GM19395 (cell line): ENCODE measurements around the gene KRT4.
"Not testable (repeated sequence)": the region's sequence is repeated elsewhere in the genome, so short reads cannot be mapped to it uniquely, and the experiment has no call there.

Experiments used
- ATAC-seq: cut with Tn5 transposase; IDR thresholded peaks from one replicate; pipeline ENCODE4 v1.9.1; 2021; ENCODE audit warnings: mild to moderate bottlenecking, moderate library complexity; ENCODE audit not compliant: unreplicated experiment

The KRT4 gene

DNA sequence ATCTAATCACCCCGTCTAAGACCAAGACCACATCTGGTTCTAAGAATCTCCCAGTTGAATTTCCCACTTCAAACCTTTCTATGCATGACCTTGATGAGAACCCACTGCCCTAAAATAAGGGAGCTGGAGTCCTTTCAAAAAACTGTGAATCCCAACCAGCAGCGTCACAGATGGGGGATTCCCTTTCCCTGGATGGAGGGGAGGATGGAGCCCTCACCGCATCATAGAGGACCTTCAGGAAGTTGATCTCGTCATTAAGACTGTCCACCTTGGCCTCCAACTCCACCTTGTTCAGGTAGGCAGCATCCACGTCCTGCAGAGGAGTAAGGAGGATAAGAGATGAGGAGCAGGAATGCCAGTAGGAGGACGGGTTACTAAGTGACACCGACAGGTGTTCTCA lies 4.8 kb downstream of the KRT4 start:
- ATAC-seq: no peak

DNA sequence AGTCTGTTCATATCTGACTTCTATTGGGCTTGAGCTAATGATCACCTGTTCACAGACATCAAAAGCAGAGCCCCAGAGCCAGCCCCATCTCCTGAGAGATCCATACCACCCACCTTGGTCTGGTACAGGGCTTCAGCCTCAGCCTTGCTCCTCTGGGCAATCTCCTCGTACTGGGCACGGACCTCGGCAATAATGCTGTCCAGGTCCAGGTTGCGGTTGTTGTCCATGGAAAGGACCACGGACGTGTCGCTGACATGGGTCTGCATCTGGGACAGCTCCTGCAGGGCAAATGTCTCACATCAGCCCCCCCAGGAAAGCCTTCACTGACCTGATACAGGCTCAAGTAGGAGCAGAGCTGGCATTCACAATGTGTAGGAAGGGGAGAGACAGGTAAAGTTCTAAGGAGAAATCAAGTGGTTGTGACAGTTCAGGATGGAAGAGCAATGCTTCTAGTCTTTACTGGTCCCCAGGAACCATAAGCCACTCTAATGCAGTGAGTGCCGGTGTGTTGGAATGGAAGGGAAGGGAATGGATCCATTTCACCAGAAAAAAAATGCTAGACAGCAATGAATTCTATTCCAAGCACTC lies 5.2 kb downstream of the KRT4 start:
- ATAC-seq: no peak

GRCh38 chr12:52807544-52808470 lies 6.1 kb downstream of the KRT4 start:
- ATAC-seq: no peak

GRCh38 chr12:52806821-52807543 lies 6.9 kb downstream of the KRT4 start:
- no peak for ATAC-seq

GRCh38 chr12:52806169-52806811 lies 7.6 kb downstream of the KRT4 start:
- ATAC-seq: no peak

DNA sequence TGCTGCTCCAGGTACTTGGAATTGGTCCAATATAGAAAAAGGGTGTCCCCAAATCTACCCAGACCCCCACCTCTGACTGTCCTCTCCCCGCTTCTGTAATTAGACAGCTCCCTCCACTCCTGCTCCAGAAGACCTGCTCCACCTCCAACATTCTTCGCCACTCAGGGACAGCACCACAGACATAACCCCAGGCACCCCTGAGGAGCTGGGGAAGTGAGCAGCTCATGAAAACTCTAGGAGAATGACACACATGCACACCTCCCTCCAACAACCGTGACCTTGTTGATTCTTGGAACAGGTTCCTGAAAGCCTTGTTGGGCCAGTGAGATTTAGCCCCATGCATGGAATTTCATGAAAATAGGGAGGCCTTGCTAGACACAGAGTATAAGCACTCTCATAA lies 8.2 kb downstream of the KRT4 start:
- ATAC-seq: no peak

DNA sequence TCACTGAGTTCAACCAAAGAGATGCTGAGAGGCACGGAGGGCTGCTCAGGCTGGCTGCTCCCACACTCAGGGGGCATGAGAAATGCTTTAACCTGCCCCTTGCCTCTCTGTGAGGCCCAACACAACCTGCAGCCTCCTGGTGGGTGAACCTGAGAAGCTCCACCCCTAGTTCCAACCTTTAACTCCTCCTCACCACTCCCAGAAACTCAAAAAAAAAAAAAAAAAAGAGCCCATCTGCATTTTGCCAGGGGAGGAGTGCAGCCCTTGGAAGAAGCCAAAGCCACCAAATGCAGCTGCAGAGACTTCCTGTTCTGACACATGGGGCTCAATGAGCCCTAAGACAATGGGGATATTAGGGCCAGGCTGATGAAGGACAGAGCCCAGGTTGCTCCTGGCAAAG lies 8.9 kb downstream of the KRT4 start:
- ATAC-seq: no peak

- ATAC-seq: no peak
Measured at GRCh38 chr12:52802442-52802841, 11.5 kb downstream of the KRT4 start.

DNA sequence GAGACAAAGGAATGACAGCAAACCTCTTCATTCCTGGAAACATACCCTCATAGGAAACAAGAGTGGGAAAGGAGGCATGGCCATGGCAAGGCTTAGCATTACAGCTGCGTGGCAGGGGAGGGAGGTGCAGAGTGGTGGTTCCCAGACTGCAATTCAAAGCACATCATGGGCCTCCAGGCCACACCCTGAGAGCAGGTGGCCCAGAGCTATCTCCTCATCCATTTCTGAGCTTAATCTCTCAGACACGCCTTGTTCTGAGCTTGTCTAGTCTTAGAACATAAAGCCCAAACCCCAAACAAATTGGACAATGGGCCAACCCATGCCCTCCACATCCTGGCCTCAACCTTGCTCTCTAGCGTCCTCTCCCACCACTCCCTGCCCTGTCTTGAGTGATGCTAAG lies 12.1 kb downstream of the KRT4 start:
- ATAC-seq: no peak

DNA sequence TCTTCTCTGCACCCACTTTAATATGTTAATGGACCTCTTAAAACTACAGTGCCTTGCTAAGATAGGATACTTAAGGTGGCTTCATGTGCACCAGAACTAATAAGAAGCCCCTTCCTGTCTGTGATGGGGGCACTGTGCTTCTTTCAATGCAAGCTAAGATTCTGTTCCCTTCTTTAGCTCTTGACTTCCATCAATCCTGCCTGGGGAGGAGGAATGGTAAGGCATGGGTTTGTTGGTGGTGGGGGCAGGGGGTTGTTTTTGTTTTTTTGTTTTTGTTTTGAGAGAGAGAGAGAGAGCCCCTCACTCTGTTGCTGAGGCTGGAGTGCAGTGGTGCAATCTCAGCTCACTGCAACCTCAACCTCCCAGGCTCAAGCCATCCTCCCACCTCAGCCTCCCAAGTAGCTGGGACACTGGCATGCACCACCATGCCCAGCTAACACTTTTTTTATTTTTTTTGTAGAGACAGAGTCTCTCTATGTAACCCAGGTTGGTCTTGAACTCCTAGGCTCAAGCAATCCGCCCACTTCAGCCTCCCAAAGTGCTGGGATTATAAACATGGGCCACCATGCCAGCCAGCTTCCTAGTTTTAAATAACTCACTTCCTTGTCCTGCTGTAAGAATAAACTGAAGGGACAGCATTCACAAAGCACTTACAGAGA lies 13.5 kb downstream of the KRT4 start:
- no peak for ATAC-seq

DNA sequence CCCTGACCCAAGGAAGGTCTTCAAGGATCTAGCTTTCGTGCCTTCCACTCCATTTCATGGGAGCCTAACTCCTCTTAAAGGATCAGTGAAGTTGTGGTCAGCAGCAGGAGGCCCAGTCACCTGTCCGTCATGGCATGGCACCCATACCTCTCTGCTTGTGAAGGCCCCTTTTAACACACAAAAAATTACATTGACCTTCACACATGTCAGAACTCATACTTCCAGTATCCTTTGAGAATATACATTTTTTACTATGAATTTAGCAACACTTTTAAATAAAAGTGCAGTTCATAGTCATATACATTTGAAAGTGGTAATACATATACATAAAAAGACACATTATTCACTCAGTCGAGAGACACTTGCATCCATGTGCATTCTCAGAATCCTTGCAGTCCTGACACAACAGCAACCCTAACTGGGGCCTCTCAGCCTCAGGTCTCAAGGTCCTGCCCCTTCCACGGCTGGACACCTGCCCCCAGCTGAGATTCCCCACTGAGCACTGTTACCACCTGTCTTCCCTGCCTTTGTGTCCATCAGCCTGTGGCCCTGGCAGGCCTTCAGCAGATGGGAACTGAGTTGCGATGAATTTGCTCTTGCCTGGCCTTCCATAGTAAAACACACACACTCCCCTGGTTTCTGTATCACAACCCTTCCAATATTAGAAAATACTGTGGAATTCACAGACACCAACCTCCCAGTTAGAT lies 14.3 kb downstream of the KRT4 start:
- ATAC-seq: no peak

DNA sequence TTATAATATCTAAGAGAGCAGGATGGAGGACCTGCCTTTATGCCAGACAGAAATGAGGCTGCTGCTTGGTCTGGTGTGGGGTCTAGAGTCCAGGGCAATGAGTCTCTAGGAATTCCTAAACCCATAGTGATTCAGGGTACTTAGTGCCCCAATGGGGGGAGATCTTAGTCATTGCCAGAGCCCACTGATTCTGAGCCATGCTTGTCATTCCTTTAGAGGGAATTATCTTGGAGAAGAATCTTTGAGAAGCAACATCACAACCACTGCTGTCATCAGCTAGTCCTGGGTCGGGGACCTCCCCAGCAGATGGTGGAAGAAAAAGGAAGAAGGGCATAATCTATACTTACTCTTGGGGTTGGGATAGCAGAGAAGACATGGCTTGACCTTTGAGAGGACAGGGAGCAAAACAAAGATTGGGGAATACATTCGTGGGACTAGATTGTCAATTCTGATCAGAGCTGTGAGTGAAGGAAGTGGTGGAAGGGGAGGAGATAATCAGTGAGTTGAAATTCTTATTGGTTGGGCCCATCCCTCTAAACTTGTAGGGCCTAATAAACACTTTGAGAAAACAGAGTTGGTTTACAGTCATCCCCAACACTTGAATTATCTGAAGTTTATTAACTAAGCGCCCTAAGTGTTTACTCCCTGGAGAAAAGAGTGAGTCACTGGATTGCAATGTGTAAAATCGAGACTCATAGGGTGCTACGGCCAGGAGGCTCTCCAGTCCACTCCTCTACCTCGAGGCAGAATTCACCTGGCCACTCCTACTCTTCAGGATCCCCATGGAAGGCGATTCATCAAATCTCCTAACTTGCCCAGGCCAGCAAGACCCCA lies 15.0 kb downstream of the KRT4 start:
- no peak for ATAC-seq

GRCh38 chr12:52798003-52798670 lies 15.8 kb downstream of the KRT4 start:
- ATAC-seq: no peak

GRCh38 chr12:52797529-52797894 lies 16.4 kb downstream of the KRT4 start:
- ATAC-seq: no peak

- no peak for ATAC-seq
Measured at GRCh38 chr12:52796839-52797528, 16.9 kb downstream of the KRT4 start.

DNA sequence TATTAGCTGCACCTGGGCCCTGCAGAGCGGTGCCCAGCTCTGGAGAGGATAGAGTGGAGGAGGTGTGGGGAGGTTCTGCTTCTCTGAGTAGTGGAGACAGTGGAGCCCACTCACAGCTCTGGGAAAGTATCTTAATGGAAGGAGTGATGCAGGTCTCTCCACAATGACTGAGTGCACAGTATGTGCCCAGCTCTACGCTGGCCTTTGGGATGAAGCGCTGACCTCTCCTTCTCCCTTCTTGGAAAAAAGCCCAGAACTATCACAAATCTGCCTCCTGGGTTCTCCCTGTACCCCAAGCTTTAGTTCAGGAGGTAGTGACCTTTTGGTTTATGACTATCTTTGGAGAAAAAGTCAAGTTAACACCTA lies 17.5 kb downstream of the KRT4 start:
- no peak for ATAC-seq

GRCh38 chr12:52795694-52796428 lies 18.1 kb downstream of the KRT4 start, which contains the start of gene KRT3:
KRT3 (minus strand) TSS chr12:52796117; CDS start chr12:52796042, 75 bp downstream.
- ATAC-seq: no peak

DNA sequence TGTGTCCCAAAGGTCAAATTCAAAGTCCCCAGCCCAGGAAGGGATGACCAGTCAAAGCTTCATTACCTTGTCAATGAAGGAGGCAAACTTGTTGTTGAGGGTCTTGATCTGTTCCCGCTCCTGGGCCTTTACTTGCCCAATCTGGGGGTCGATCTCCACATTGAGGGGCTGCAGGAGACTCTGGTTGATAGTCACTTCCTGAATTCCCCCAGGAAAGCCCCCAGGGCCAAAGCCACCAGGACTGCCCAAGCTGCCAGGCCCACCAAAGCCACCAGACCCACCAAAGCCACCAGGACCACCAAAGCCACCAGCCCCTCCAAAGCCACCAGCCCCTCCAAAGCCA lies 18.6 kb downstream of the KRT4 start:
- ATAC-seq: not testable (repeated sequence)
